ENCODE results near the gene CARNS1. TPM values are rescaled to one million over a fixed set of nuclear protein-coding genes. Genes with fewer than 3 reads are reported as not detected.

The CARNS1 gene
- total and polyA plus RNA-seq, 9 of the 15 experiments (the other 6 are each of a cell fraction or from before 2014, with no cell fraction given) = 0.01 to 0.18 (median 0.06) TPM; not detected in 3

DNA sequence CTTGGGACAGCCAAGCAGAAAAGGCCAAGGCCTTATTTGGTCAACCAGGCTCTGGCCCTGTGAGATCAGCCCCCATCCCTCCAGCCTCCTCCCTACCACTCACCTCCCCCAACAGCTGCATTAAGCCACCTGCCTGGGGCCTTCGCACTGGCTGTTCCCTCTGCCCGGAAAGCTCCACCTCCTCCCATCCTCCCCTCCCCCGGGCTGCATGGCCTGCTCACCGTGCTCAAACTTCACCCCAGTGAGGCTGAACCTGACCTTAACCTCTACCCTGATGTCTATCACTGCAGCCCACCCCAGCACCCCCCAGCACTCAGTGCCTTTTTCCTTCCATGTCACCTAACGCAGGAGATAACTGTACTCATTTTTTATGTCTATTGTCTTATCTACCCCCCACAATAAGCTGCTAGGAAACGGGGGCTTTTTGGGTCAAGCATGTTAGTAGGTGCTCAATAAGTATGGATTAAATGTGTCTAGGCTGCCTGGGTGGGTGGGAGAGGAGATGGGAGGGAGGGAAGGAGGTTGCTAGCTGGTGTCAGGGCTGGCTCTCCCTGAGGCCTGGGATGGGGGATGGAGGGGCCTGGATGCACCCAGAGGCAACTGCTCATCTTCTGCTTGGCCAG is 21.1 kb downstream of the CARNS1 start (continued):
- peak; percentile 60 for TF ChIP-seq NR2C1 (IDR thresholded peaks at IDR 0.05)
- TF ChIP-seq NR2C1 (tag; IDR thresholded peaks at IDR 0.05) = peak; percentile 66
- no peak for TF ChIP-seq MYBL2 (IDR thresholded peaks at IDR 0.05; ENCODE audit: low read depth)
- TF ChIP-seq MYBL2 (CRISPR knock-in tag; IDR thresholded peaks at IDR 0.05; ENCODE audit: borderline replicate concordance) = no peak
- TF ChIP-seq SRSF3 (IDR thresholded peaks at IDR 0.05; ENCODE audit: insufficient read depth, low read length) = no peak
- no peak for TF ChIP-seq NFYB (IDR thresholded peaks at IDR 0.05; ENCODE audit: extremely low read depth, insufficient read length)
- TF ChIP-seq BRF1 (IDR thresholded peaks at IDR 0.05; ENCODE audit: borderline replicate concordance, extremely low read depth, insufficient read length) = no peak
- no peak for TF ChIP-seq ZNF785 (CRISPR knock-in tag; IDR thresholded peaks at IDR 0.05)
- TF ChIP-seq SAFB (IDR thresholded peaks at IDR 0.05; ENCODE audit: borderline replicate concordance, low read depth, low read length) = no peak
- no peak for TF ChIP-seq DMBX1 (CRISPR knock-in tag; IDR thresholded peaks at IDR 0.05; ENCODE audit: borderline replicate concordance)
- TF ChIP-seq, protein P1, sequence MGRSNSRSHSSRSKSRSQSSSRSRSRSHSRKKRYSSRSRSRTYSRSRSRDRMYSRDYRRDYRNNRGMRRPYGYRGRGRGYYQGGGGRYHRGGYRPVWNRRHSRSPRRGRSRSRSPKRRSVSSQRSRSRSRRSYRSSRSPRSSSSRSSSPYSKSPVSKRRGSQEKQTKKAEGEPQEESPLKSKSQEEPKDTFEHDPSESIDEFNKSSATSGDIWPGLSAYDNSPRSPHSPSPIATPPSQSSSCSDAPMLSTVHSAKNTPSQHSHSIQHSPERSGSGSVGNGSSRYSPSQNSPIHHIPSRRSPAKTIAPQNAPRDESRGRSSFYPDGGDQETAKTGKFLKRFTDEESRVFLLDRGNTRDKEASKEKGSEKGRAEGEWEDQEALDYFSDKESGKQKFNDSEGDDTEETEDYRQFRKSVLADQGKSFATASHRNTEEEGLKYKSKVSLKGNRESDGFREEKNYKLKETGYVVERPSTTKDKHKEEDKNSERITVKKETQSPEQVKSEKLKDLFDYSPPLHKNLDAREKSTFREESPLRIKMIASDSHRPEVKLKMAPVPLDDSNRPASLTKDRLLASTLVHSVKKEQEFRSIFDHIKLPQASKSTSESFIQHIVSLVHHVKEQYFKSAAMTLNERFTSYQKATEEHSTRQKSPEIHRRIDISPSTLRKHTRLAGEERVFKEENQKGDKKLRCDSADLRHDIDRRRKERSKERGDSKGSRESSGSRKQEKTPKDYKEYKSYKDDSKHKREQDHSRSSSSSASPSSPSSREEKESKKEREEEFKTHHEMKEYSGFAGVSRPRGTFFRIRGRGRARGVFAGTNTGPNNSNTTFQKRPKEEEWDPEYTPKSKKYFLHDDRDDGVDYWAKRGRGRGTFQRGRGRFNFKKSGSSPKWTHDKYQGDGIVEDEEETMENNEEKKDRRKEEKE (IDR thresholded peaks at IDR 0.05; ENCODE audit: borderline replicate concordance in 1 of 2, control insufficient read depth in 1 of 2, low read depth in 2 of 2, low read length in 1 of 2) = no peak
- 0 out of 2 replicates have a peak, but pooled peaks have one; percentile 38 for TF ChIP-seq ZNF444 (CRISPR knock-in tag; IDR thresholded peaks at IDR 0.05)
- TF ChIP-seq, protein P2, sequence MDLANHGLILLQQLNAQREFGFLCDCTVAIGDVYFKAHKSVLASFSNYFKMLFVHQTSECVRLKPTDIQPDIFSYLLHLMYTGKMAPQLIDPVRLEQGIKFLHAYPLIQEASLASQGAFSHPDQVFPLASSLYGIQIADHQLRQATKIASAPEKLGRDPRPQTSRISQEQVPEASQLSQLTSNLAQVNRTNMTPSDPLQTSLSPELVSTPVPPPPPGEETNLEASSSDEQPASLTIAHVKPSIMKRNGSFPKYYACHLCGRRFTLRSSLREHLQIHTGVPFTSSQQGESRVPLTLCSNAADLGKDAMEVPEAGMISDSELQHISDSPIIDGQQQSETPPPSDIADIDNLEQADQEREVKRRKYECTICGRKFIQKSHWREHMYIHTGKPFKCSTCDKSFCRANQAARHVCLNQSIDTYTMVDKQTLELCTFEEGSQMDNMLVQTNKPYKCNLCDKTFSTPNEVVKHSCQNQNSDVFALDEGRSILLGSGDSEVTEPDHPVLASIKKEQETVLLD (IDR thresholded peaks at IDR 0.05) = peak; percentile 76
- TF ChIP-seq RBM14 (IDR thresholded peaks at IDR 0.05; ENCODE audit: borderline replicate concordance, insufficient read depth, low read depth, low read length) = no peak
- TF ChIP-seq, protein P3, sequence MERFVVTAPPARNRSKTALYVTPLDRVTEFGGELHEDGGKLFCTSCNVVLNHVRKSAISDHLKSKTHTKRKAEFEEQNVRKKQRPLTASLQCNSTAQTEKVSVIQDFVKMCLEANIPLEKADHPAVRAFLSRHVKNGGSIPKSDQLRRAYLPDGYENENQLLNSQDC (CRISPR knock-in tag; IDR thresholded peaks at IDR 0.05) = no peak
- TF ChIP-seq, protein P4, sequence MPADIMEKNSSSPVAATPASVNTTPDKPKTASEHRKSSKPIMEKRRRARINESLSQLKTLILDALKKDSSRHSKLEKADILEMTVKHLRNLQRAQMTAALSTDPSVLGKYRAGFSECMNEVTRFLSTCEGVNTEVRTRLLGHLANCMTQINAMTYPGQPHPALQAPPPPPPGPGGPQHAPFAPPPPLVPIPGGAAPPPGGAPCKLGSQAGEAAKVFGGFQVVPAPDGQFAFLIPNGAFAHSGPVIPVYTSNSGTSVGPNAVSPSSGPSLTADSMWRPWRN (IDR thresholded peaks at IDR 0.05; ENCODE audit: low read depth) = no peak
- TF ChIP-seq ZC3H11A (IDR thresholded peaks at IDR 0.05; ENCODE audit: low read depth, low read length) = no peak
- TF ChIP-seq ZNF384 (IDR thresholded peaks at IDR 0.05; ENCODE audit: low read depth, low read length) = 0 out of 2 replicates have a peak, but pooled peaks have one; percentile 7
- TF ChIP-seq, protein P5, sequence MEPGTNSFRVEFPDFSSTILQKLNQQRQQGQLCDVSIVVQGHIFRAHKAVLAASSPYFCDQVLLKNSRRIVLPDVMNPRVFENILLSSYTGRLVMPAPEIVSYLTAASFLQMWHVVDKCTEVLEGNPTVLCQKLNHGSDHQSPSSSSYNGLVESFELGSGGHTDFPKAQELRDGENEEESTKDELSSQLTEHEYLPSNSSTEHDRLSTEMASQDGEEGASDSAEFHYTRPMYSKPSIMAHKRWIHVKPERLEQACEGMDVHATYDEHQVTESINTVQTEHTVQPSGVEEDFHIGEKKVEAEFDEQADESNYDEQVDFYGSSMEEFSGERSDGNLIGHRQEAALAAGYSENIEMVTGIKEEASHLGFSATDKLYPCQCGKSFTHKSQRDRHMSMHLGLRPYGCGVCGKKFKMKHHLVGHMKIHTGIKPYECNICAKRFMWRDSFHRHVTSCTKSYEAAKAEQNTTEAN (CRISPR knock-in tag; IDR thresholded peaks at IDR 0.05) = no peak
- TF ChIP-seq CSDE1 (IDR thresholded peaks at IDR 0.05) = no peak
- TF ChIP-seq RNF2 (IDR thresholded peaks at IDR 0.05) = peak; percentile 71; the same call in 1 of the 2 replicates

Data from K562 (cell line).